H9 (cell line): ENCODE data around the gene TUBD1. TPM values are rescaled to one million over a fixed set of nuclear protein-coding genes. Genes with fewer than 3 reads are reported as not detected.
"Not testable (repeated sequence)": the region's sequence is repeated elsewhere in the genome, so short reads cannot be mapped to it uniquely, and the experiment has no call there.

Source experiments
- DNase-seq: peaks from one replicate; pipeline ENCODE4 v3.0.0-alpha.2; 2017
- H2AFZ ChIP-seq: one replicate; pipeline ENCODE4 v1.6.1; 2013; ENCODE audit warnings: mild to moderate bottlenecking, low read length, control low read depth, moderate library complexity
- H2AK5ac ChIP-seq: 2 replicates; pipeline ENCODE4 v1.6.1; 2013; ENCODE audit warnings: low read length, control low read depth, mixed read lengths; ENCODE audit not compliant: insufficient read length
- H2BK120ac ChIP-seq: one replicate; pipeline ENCODE4 v1.6.1; 2013; ENCODE audit warnings: low read depth, mild to moderate bottlenecking, low read length, control low read depth, inconsistent platforms; ENCODE audit not compliant: poor library complexity, severe bottlenecking
- H2BK12ac ChIP-seq: 2 replicates; pipeline ENCODE4 v1.6.1; 2013; ENCODE audit warnings: low read length, control low read depth, mixed read lengths, low read depth; ENCODE audit not compliant: insufficient read length
- H2BK15ac ChIP-seq: 2 replicates; pipeline ENCODE4 v1.6.1; 2013; ENCODE audit warnings: low read depth, low read length, control low read depth
- H2BK20ac ChIP-seq: one replicate; pipeline ENCODE4 v1.6.1; 2013; ENCODE audit warnings: low read depth, mild to moderate bottlenecking, low read length, control low read depth, inconsistent platforms; ENCODE audit not compliant: poor library complexity, severe bottlenecking
- H2BK5ac ChIP-seq: 2 replicates; pipeline ENCODE4 v1.6.1; 2013; ENCODE audit warnings: low read length, control low read depth, mixed read lengths; ENCODE audit not compliant: insufficient read length
- H3K14ac ChIP-seq: 2 replicates; pipeline ENCODE4 v1.6.1; 2013; ENCODE audit warnings: low read length, control low read depth; ENCODE audit not compliant: insufficient read depth
- H3K18ac ChIP-seq: 2 replicates; pipeline ENCODE4 v1.6.1; 2013; ENCODE audit warnings: low read depth, mild to moderate bottlenecking, mixed read lengths, low read length, control low read depth; ENCODE audit not compliant: insufficient read length
- H3K23ac ChIP-seq: 2 replicates; pipeline ENCODE4 v1.6.1; 2013; ENCODE audit warnings: low read length, control low read depth, mixed read lengths, low read depth; ENCODE audit not compliant: insufficient read length
- H3K23me2 ChIP-seq: 2 replicates; pipeline ENCODE4 v1.6.1; 2013; ENCODE audit warnings: low read depth, mild to moderate bottlenecking, mixed read lengths, low read length, control low read depth; ENCODE audit not compliant: insufficient read length, poor library complexity, severe bottlenecking
- H3K27ac ChIP-seq: 2 replicates; pipeline ENCODE4 v1.5.1; 2013; ENCODE audit warnings: low read length, control low read depth, mixed read lengths, low read depth; ENCODE audit not compliant: insufficient read length
- H3K27me3 ChIP-seq: 2 replicates; pipeline ENCODE4 v1.6.1; 2013; ENCODE audit warnings: low read length, control low read depth, inconsistent platforms; ENCODE audit not compliant: insufficient read depth
- H3K4ac ChIP-seq: 2 replicates; pipeline ENCODE4 v1.6.1; 2013; ENCODE audit warnings: low read depth, mild to moderate bottlenecking, control low read depth, inconsistent platforms, low read length, moderate library complexity
- H3K4me1 ChIP-seq: 2 replicates; pipeline ENCODE4 v1.6.1; 2013; ENCODE audit warnings: low read length, control low read depth, inconsistent platforms; ENCODE audit not compliant: insufficient read depth
- H3K4me2 ChIP-seq: 2 replicates; pipeline ENCODE4 v1.6.1; 2013; ENCODE audit warnings: low read length, control low read depth, mixed read lengths; ENCODE audit not compliant: insufficient read length, insufficient read depth
- H3K56ac ChIP-seq: 2 replicates; pipeline ENCODE4 v1.6.1; 2013; ENCODE audit warnings: low read depth, mild to moderate bottlenecking, mixed read lengths, low read length, control low read depth; ENCODE audit not compliant: insufficient read length
- H3K79me1 ChIP-seq: 2 replicates; pipeline ENCODE4 v1.6.1; 2013; ENCODE audit warnings: low read depth, mild to moderate bottlenecking, moderate library complexity, low read length, control low read depth, inconsistent platforms; ENCODE audit not compliant: insufficient read depth, poor library complexity, severe bottlenecking
- H3K79me2 ChIP-seq: 2 replicates; pipeline ENCODE4 v1.6.1; 2013; ENCODE audit warnings: low read length, control low read depth, inconsistent platforms; ENCODE audit not compliant: insufficient read depth
- H3K9ac ChIP-seq: 2 replicates; pipeline ENCODE4 v1.6.1; 2013; ENCODE audit warnings: low read length, control low read depth, mixed read lengths; ENCODE audit not compliant: insufficient read length; ENCODE audit errors: extremely low read depth
- H3K9me3 ChIP-seq: one replicate; pipeline ENCODE4 v1.6.1; 2013; ENCODE audit warnings: low read depth, low read length, inconsistent platforms; ENCODE audit not compliant: control insufficient read depth
- H3T11ph ChIP-seq: one replicate; pipeline ENCODE4 v1.6.1; 2013; ENCODE audit warnings: mild to moderate bottlenecking, low read length, control low read depth, inconsistent platforms
- H4K20me1 ChIP-seq: one replicate; pipeline ENCODE4 v1.6.1; 2013; ENCODE audit not compliant: control insufficient read depth, insufficient read length, insufficient read depth
- H4K5ac ChIP-seq: 2 replicates; pipeline ENCODE4 v1.6.1; 2013; ENCODE audit warnings: low read depth, mild to moderate bottlenecking, mixed read lengths, low read length, control low read depth; ENCODE audit not compliant: insufficient read length
- H4K8ac ChIP-seq: replicated peaks from 2 replicates; pipeline ENCODE4 v1.6.1; 2013; ENCODE audit warnings: low read length, control low read depth, mixed read lengths, low read depth; ENCODE audit not compliant: insufficient read length
- H4K91ac ChIP-seq: 2 replicates; pipeline ENCODE4 v1.6.1; 2013; ENCODE audit warnings: low read depth, mild to moderate bottlenecking, moderate library complexity, mixed read lengths, low read length, control low read depth; ENCODE audit not compliant: insufficient read length
- H3K27ac Mint-ChIP-seq, 3 experiments: 2 replicates in 2 of 3; 3 replicates in 1 of 3; pipeline ENCODE4 v1.8.0; 2020 to 2021; ENCODE audit warnings: mixed read lengths in 3 of 3, mild to moderate bottlenecking in 1 of 3, moderate library complexity in 1 of 3
- H3K27me3 Mint-ChIP-seq: 2 replicates; pipeline ENCODE4 v1.8.0; 2021; ENCODE audit warnings: low read depth, mild to moderate bottlenecking, moderate library complexity, mixed read lengths
- H3K36me3 Mint-ChIP-seq, 3 experiments: 2 replicates in 2 of 3; 3 replicates in 1 of 3; pipeline ENCODE4 v1.8.0; 2020 to 2021; ENCODE audit warnings: low read depth in 3 of 3, mixed read lengths in 3 of 3; ENCODE audit not compliant: insufficient read depth in 1 of 3
- H3K4me1 Mint-ChIP-seq, 2 experiments: 2 replicates each; pipeline ENCODE4 v1.8.0; 2020; ENCODE audit warnings: mixed read lengths in 2 of 2
- H3K4me3 Mint-ChIP-seq, 2 experiments: 2 replicates in 1 of 2; 3 replicates in 1 of 2; pipeline ENCODE4 v1.8.0; 2020 to 2021; ENCODE audit warnings: mild to moderate bottlenecking in 2 of 2, mixed read lengths in 2 of 2, moderate library complexity in 1 of 2
- H3K9me3 Mint-ChIP-seq, 2 experiments: 2 replicates in 1 of 2; 3 replicates in 1 of 2; pipeline ENCODE4 v1.8.0; 2020; ENCODE audit warnings: mild to moderate bottlenecking in 2 of 2, mixed read lengths in 2 of 2, moderate library complexity in 1 of 2
- WGBS: extraction: QIAGEN DNeasy Blood & Tissue Kit; methylation state at CpG from one replicate; pipeline ENCODE4 v1.1.7; 2013; ENCODE audit warnings: missing lambda C conversion rate, low lambda C conversion rate, mixed read lengths; ENCODE audit not compliant: insufficient read length; ENCODE audit errors: extremely low coverage; 5-methylcytosine and 5-hydroxymethylcytosine counted together
- total RNA-seq: library from RNA; stranded (reverse); gene quantifications from 2 replicates; pipeline ENCODE4 v1.2.1, GENCODE V29; 2021

The TUBD1 gene
- total RNA-seq, 1 experiment from 2014 or later = 26.4 TPM

GRCh38 chr17:59841091-59841881 lies 51.5 kb downstream of the TUBD1 start:
- H3K14ac ChIP-seq, H3K18ac ChIP-seq, H3K27me3 Mint-ChIP-seq, H4K91ac ChIP-seq, H3K4me1 ChIP-seq, H4K5ac ChIP-seq, DNase-seq, H3K27me3 ChIP-seq, H3K23me2 ChIP-seq, H3K56ac ChIP-seq, H2BK5ac ChIP-seq, H4K8ac ChIP-seq, H4K20me1 ChIP-seq, H2BK20ac ChIP-seq, H2BK120ac ChIP-seq, H3K79me1 ChIP-seq, H3K9me3 Mint-ChIP-seq, H3K4ac ChIP-seq, H2BK12ac ChIP-seq, H2AFZ ChIP-seq, H2BK15ac ChIP-seq, H3T11ph ChIP-seq, H2AK5ac ChIP-seq, H3K9me3 ChIP-seq, H3K23ac ChIP-seq: not testable (repeated sequence)
- H3K4me3 Mint-ChIP-seq = peak overlapping the region; percentile 89 to 94
- peak overlapping the region; percentile 90 for H3K27ac ChIP-seq
- H3K27ac Mint-ChIP-seq = peak overlapping the region; percentile 97 to 100 (median 98)
- H3K4me1 Mint-ChIP-seq = peaks cover 41 to 49% of the 10 kb centered on the region in 2 experiments
- peaks cover 10% of the 10 kb centered on the region; the same call in 1 of the 2 replicates for H3K79me2 ChIP-seq
- peak overlapping the region; percentile 37 for H3K9ac ChIP-seq
- peak overlapping the region; percentile 90 for H3K4me2 ChIP-seq
- no CpG with 5 or more reads among the region's 7 CpGs for WGBS
- H3K36me3 Mint-ChIP-seq = peaks cover 32 to 51% (median 49%) of the 10 kb centered on the region in 3 experiments
